ENCODE data around the gene AKAP8L. TPM values are rescaled to one million over a fixed set of nuclear protein-coding genes. Genes with fewer than 3 reads are reported as not detected.
"Not testable (repeated sequence)": the region's sequence is repeated elsewhere in the genome, so short reads cannot be mapped to it uniquely, and the experiment has no call there.

The AKAP8L gene
- polyA plus RNA-seq, 3 donors: 102 to 126 (median 109) TPM

DNA sequence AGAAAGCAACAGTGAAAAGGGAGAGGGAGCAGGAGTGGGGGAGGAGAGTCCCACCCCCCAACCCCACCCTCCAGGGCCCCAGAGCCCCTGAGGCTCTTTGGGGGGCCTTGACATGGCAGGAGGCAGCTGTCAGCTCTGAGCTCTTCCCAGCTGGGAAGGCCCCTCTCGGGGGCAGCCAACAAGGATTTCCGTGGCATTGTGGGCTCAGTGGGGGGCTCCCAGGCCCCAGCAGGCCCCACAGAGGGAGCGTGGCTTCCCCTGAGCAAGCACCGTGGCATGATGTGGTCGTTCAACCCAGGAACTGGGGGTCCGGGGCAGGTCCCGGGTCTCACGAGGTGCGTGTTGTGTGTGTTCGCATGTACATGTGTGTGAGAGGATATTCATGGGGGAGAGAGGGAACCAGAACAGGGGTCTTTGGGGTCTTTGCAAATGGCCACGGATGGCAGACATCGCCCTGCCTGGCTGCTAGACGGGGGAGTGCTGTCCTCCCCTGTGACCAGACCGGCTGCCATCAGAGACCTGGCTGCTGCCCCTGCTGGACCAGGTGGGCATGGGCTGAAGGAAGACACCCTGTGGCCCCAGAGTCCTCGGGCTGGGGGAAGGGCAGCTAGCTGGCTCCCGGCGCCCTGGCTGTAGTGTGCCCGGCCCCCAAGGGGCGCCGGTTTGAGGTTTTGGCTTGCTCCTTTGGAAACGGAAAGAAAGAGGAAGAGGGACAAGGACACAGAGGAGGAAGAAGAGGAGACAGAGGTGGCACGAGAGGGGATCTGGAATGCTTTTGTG lies 3.7 kb upstream of the AKAP8L start:
- DNase-seq: no peak

DNA sequence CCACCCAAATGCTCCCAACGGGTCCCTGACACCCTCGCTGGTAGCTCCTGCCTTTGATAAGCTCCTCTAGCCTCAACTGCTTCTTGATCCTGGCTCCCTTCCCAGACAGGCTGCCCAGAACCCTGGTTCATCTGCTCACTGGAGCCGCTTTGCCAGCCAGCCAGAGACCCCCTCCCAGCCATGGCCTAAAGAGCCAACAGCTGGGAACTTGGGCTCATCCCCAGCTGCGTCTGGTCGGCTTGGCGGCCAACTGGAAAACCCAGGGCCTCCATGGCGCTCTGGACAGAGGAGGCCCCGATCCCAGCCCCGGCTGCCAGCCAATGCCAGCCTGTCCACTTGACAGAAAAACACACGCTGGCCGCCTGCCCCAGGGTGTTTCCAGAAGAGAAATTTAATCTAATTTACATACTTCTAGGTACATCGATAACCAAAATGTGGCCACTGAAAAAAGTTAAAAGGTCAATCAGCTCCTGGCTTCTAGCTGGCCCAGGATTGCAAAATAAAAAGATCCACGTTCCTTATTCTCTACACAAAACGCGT lies 3.0 kb upstream of the AKAP8L start:
- no peak for DNase-seq

DNA sequence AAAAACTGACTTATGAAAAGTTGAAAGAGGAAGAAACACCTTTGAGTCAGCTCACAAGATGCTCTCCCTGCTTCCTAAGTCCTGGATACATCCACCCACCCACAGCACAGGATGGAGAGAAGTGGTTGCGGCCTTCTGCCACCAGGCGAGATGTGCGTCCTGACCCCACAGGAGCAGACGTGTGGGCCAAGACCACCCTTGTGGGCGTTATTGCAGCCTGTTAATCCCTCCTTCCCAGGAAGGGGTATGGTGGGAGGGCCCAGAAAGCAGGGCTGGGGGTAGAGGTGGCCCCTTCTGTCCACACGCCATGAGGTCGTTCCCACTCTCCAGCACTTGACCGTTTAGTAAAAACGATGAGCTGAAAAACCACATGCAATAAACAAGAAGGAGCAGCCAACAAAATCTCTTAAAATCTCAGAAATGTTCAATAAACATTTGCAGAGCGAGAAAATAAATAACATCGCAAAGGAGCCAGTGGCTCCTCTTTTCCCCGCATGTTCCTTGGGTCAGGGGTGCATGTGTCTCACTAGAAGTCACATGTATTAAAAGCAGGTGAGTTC lies 2.4 kb upstream of the AKAP8L start:
- no peak for DNase-seq

GRCh38 chr19:15419413-15420025 lies 731 bp upstream of the AKAP8L start:
- DNase-seq: no peak

DNA sequence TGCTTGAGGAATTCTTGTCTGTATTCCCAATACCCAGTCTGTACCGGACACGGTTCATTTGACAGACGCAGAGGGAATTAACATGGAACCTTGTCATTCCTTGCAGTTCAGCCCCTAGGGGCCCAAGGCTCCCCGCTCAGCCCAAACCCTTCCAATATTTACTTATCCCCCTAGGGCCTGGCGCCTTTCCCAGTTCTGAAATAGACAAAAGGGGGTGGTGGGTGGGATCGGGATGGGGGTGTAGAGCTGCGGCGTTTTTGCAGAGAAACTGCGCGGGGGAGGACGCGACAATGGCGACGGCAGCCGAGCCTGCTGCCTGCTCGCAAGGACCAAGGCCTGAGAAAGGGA lies 583 bp downstream of the AKAP8L start:
- peak; percentile 29 for DNase-seq

- no peak for DNase-seq
Observed at GRCh38 chr19:15417699-15418098, 1.1 kb downstream of the AKAP8L start.

- no peak for DNase-seq
Observed at GRCh38 chr19:15412832-15413231, 6.0 kb downstream of the AKAP8L start.

DNA sequence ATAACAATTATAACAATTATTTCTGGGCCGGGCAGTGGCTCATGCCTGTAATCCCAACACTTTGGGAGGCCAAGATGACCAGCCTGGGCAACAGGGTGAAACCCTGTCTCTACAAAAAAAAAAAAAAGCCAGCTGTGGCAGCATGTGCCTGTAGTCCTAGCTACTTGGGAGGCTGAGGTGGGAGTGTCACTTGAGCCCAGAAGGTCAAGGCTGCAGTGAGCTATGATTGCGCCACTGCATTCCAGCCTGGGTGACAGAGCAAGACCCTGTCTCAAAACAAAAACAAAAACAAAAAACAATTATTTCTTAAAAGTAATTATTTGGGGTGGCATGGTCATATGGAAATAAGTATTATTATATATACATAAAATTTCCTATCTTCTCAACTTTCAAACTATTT lies 7.4 kb downstream of the AKAP8L start:
- DNase-seq: not testable (repeated sequence)

DNA sequence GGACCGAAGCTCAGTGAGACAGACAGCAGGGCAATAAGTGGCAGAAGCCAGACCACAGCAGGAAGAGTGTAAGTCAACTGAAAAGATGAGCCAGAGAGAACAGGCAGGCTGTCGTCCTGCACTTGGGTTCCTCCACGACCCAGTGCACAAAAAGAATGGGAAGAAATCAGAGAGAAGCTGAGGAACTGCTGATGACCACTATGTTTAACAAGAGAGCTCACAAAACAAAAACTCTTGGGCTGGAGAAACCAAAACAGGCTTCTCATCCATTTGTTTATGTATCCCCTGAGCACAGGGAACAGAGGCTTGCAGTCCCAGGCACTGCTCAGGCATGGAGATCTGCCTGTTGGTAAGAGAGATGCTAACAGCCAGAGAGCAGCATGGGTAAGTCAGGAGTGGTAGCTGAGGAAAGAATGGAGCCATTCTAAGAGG lies 14.0 kb downstream of the AKAP8L start:
- no peak for DNase-seq

- no peak for DNase-seq
Observed at GRCh38 chr19:15404097-15404779, 14.6 kb downstream of the AKAP8L start.

- DNase-seq: no peak
Observed at GRCh38 chr19:15403151-15403531, 15.6 kb downstream of the AKAP8L start.

GRCh38 chr19:15402411-15403150 lies 16.2 kb downstream of the AKAP8L start:
- no peak for DNase-seq

DNA sequence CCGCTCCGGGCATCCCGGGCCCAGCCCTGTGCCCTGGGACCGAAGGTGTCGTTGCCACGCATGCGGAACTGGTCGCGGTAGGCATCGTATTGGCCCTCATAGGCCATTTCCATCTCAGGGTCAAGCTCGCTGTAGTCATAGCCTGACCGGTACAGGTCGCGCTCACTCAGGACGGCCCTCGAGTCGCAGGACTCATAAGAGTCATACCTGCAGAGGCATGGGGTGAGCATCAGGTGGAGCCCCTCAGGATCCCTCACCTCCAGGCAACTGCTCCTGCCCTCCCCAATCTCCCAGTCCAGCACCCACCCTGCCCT lies 17.4 kb downstream of the AKAP8L start:
- no peak for DNase-seq

GRCh38 chr19:15400521-15401396 lies 18.0 kb downstream of the AKAP8L start:
- no peak for DNase-seq

GRCh38 chr19:15399635-15400034 lies 19.2 kb downstream of the AKAP8L start:
- no peak for DNase-seq

GRCh38 chr19:15399234-15399515 lies 19.6 kb downstream of the AKAP8L start:
- no peak for DNase-seq

DNA sequence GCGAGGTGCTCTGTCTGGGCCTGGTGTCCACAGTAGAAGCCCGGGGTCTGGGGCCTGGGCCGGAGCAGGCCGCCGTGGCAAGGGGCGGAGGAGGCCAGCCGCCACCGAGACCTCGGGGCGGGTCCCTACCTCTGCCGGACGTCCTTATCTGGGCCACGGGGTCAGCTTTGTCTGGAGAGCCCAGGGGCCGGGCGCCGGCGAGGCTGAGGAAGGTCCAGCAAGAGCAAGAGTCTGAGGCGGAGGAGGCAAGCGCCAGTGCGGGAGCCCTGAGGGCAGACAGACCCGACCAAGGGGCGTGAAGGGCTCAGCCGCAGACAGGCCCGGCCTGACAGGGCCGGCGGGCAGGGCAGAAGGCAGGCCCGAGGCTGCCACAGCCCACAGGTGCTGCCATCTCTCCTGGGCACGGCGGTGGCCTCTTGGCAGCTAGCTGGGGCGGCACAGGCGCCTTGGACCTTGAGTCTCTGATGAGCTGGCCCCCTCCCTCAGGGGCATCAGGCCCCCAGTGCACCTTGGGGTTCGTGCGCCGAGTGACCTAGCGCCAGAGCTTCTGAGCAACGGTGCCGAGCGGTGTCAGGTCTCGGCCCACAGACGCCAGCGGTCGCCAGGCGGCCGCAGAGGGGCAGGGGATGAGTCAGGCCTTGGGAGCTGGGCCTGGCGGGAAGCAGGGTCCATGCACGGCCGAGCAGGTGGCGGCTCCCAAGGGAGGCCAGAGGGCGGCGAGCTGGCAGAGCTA lies 20.1 kb downstream of the AKAP8L start:
- DNase-seq: no peak

DNA sequence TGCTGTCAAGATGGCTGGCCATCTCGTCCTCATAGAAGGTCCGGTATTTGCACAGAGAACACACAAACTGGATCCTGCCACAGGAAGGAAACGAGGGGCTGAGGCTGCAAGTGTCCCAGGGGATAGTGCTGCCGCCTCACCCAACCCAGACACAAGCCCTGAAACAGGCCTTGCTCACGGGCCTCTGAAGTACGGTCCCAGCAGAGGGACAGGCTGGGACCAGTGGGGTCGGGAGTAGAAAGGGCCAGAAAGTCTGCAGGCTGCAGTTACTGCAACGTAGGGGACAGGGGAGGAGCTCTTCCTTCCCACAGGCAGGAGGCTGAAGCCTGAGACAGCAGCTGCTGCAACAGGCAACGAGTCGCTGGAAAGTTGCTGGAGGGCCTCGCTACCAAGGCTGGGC lies 21.0 kb downstream of the AKAP8L start:
- no peak for DNase-seq

DNA sequence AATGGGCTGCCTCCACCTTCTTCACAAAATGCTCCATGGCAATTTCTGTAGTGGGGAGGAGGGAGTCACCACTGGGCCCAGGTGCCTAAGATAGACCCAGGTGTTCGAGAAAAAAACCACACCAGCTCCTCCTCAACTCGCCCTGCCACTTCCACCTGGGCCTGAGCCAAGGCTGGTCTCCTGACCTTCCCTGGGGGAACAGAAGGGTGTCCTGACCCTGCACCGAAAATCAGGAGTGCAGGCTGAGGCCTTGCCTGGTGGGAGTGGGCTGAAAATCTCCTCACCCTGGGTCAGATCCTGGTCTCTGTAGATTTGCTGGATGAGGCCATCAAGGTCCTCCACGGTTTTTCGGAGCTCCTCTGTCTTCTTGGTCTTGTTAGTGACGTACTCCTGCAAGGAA lies 21.6 kb downstream of the AKAP8L start:
- no peak for DNase-seq

DNA sequence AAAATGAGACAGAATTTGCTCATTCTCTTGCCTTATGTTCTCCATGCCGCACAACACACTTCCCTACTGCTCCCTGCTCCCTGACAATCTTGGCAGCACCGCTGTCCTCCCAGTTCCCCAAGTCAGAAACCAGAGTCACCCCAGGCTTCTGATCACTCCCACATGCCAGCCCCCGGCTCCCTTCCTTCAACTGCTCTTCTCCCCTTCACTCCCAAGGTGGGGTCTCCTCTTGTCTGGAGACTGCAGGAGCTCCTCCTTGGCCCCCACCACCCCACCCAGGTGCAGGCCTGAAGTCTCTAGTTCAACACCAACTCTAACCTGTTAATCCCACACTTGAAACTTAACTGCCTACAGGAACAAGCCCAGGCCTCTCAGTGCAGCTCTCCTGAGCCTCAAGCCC lies 22.4 kb downstream of the AKAP8L start:
- DNase-seq: no peak

DNA sequence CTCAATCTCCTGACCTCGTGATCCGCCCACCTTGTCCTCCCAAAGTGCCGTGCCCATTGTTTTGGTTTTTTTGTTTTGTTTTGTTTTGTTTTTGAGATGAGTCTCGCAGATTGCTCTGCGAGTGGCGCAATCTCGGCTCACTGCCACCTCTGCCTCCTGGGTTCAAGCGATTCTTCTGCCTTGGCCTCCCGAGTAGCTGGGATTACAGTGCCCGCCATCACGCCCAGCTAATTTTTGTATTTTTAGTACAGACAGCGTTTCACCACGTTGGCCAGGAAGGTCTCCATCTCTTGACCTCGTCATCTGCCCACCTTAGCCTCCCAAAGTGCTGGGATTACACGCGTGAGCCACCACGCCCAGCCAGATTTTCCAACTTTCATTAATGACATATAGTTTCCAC lies 23.5 kb downstream of the AKAP8L start:
- not testable (repeated sequence) for DNase-seq

Data from renal pelvis (tissue), 4 donors.